Epithelial cell of proximal tubule (primary cell): ENCODE results near the gene COBL. TPM values are rescaled to one million over a fixed set of nuclear protein-coding genes. Genes with fewer than 3 reads are reported as not detected.

Experiments used
- DNase-seq: peaks from one replicate; pipeline ENCODE4 v3.0.0-alpha.2; 2011; ENCODE audit warnings: low read depth
- H3K4me3 ChIP-seq: 2 replicates; pipeline ENCODE4 v1.5.1; 2011; ENCODE audit warnings: low read depth, mild to moderate bottlenecking, low read length
- total RNA-seq: library from RNA; depleted of rRNA; stranded (reverse); fragments of >200 nt; gene quantifications from 2 replicates; pipeline ENCODE4 v1.2.3, GENCODE V29; 2015
- TF ChIP-seq, protein P1 (sequence below): conservative IDR thresholded peaks from 2 replicates; pipeline ENCODE4 v1.5.1; 2012; ENCODE audit warnings: low read depth, mild to moderate bottlenecking, low read length

Gene COBL
- total RNA-seq, 1 donor from 2014 or later, result 6.6 TPM

- TF ChIP-seq, protein P1, sequence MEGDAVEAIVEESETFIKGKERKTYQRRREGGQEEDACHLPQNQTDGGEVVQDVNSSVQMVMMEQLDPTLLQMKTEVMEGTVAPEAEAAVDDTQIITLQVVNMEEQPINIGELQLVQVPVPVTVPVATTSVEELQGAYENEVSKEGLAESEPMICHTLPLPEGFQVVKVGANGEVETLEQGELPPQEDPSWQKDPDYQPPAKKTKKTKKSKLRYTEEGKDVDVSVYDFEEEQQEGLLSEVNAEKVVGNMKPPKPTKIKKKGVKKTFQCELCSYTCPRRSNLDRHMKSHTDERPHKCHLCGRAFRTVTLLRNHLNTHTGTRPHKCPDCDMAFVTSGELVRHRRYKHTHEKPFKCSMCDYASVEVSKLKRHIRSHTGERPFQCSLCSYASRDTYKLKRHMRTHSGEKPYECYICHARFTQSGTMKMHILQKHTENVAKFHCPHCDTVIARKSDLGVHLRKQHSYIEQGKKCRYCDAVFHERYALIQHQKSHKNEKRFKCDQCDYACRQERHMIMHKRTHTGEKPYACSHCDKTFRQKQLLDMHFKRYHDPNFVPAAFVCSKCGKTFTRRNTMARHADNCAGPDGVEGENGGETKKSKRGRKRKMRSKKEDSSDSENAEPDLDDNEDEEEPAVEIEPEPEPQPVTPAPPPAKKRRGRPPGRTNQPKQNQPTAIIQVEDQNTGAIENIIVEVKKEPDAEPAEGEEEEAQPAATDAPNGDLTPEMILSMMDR, result no peak
- H3K4me3 ChIP-seq, result no peak overlapping the region
- DNase-seq, result no peak
These were observed 86.3 kb downstream of the COBL start for GRCh38 chr7:51230324-51230625.

GRCh38 chr7:51229620-51230323, 86.8 kb downstream of the COBL start:
- no peak for DNase-seq
- TF ChIP-seq, protein P1, result no peak
- H3K4me3 ChIP-seq, result peak overlapping the region; percentile 45

DNA sequence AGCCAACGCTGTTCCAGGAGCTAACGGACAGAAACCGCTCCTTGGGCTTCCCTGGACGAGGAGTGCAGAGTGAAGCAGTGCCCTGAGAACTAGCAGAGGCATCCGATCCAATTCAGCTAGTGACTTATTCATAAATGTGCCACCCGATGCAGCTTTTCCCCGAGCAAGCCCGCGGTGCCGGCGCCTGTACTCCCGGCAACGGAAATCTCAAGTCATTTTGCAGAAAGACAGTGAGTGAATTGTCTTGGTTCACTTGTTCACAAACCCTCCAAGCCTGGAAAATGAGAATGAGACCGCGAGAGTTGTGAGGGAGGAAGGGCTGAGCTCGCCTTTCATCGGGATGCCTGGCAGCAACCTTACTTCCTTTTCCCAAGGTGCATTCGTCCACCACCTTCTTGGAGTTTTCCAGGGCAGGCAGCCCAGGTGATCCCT, 87.5 kb downstream of the COBL start:
- no peak for DNase-seq
- TF ChIP-seq, protein P1, result no peak
- H3K4me3 ChIP-seq, result peak overlapping the region; percentile 45

GRCh38 chr7:51228386-51228958, 88.1 kb downstream of the COBL start:
- TF ChIP-seq, protein P1, result no peak
- H3K4me3 ChIP-seq, result peak overlapping the region; percentile 45
- no peak for DNase-seq

- TF ChIP-seq, protein P1, result no peak
- no peak for DNase-seq
- H3K4me3 ChIP-seq, result no peak overlapping the region
These were observed 88.7 kb downstream of the COBL start for GRCh38 chr7:51227861-51228260.

GRCh38 chr7:51226916-51227535, 89.6 kb downstream of the COBL start:
- DNase-seq, result no peak
- H3K4me3 ChIP-seq, result no peak overlapping the region
- TF ChIP-seq, protein P1, result no peak
